MCF 10A (cell line): ENCODE measurements around the gene MNAT1. TPM values are rescaled to one million over a fixed set of nuclear protein-coding genes. Genes with fewer than 3 reads are reported as not detected.
A peak's percentile ranks its signal among the peaks of the same experiment; 100 is the strongest.

Source experiments
- BruUV-seq: library from RNA; stranded (reverse); fragments of 400-500 nt; replicated peaks from 2 replicates; lab custom pipeline; 2021; lab: Mats Ljungman, UMichigan
- CTCF ChIA-PET: fragments of 300-600 bp; sonication (Branson Sonifier 250); formaldehyde crosslinking; extraction: SDS; loops from one replicate; lab custom pipeline; 2021; ENCODE audit warnings: antibody characterized with exemption, inconsistent platforms; lab: Yijun Ruan, JAX
- POLR2A ChIA-PET: fragments of 300-600, 350-650 bp; sonication (Branson Sonifier 250); formaldehyde crosslinking; extraction: SDS; loops from one replicate; lab custom pipeline; 2020; ENCODE audit warnings: antibody characterized with exemption, inconsistent platforms; lab: Yijun Ruan, JAX
- DNase-seq: peaks from one replicate; pipeline ENCODE4 v3.0.0-alpha.2; 2018; ENCODE audit not compliant: unreplicated experiment
- H3K27ac Mint-ChIP-seq: one replicate; pipeline ENCODE4 v1.8.0; 2022; ENCODE audit warnings: mild to moderate bottlenecking, low read depth, mixed read lengths; ENCODE audit not compliant: unreplicated experiment
- H3K27me3 Mint-ChIP-seq: one replicate; pipeline ENCODE4 v1.8.0; 2022; ENCODE audit warnings: mixed read lengths; ENCODE audit not compliant: insufficient read depth, unreplicated experiment
- H3K36me3 Mint-ChIP-seq: one replicate; pipeline ENCODE4 v1.8.0; 2022; ENCODE audit warnings: mild to moderate bottlenecking, moderate library complexity, mixed read lengths; ENCODE audit not compliant: insufficient read depth, unreplicated experiment
- H3K4me1 Mint-ChIP-seq: one replicate; pipeline ENCODE4 v1.8.0; 2022; ENCODE audit warnings: mixed read lengths; ENCODE audit not compliant: insufficient read depth, unreplicated experiment
- H3K4me3 Mint-ChIP-seq: one replicate; pipeline ENCODE4 v1.8.0; 2022; ENCODE audit warnings: mild to moderate bottlenecking, moderate library complexity, mixed read lengths; ENCODE audit not compliant: unreplicated experiment
- H3K9me3 Mint-ChIP-seq: one replicate; pipeline ENCODE4 v1.8.0; 2022; ENCODE audit warnings: mixed read lengths; ENCODE audit not compliant: unreplicated experiment
- CTCF ChIP-seq: fragments of 200-600 bp; IDR thresholded peaks from one replicate; pipeline ENCODE4 v1.8.0; 2022; ENCODE audit warnings: antibody characterized with exemption, mild to moderate bottlenecking; ENCODE audit not compliant: unreplicated experiment
- intact Hi-C: fragments of 100-400 bp; cut with micrococcal nuclease; formaldehyde crosslinking; loops from 2 replicates; pipeline ENCODE4 v1.14.1; 2022
- total RNA-seq: library from RNA; stranded (reverse); gene quantifications from 2 replicates; pipeline ENCODE4 v1.2.3, GENCODE V29; 2022

The MNAT1 gene
- total RNA-seq, 1 experiment from 2014 or later, result 57.5 TPM

GRCh38 chr14:60856111-60856510 is 121.5 kb downstream of the MNAT1 start:
- Mint-ChIP-seq H3K4me3 (no peak overlapping the region), H3K27ac (no peak overlapping the region), H3K27me3 (no peaks in the 10 kb centered on the region), H3K36me3 (peaks cover 18% of the 10 kb centered on the region), H3K9me3 (peaks cover 8% of the 10 kb centered on the region), H3K4me1 (no peaks in the 10 kb centered on the region)
- DNase-seq, result no peak
- intact Hi-C loops, result no loop called here
- ChIA-PET CTCF (interaction anchor here (0.6 kb wide), 1 partner anchor 31 kb away, joined by 4 read pairs; no protein-coding TSS in a partner anchor), POLR2A (interaction anchor here (0.6 to 1.5 kb wide), 2 partner anchors 9 to 207 kb away, joined by 3 to 7 read pairs; partner anchors contain the start of gene SIX1)
- no TSS peak for BruUV-seq
- TF ChIP-seq CTCF, result no peak

- BruUV-seq, result no TSS peak
- intact Hi-C loops, result no loop called here
- ChIA-PET CTCF (no interaction called here), POLR2A (interaction anchor here (0.6 to 0.8 kb wide), 2 partner anchors 12 to 18 kb away, joined by 3 to 4 read pairs; no protein-coding TSS in a partner anchor)
- DNase-seq, result no peak
- H3K27ac Mint-ChIP-seq, result no peak overlapping the region
- no peak for TF ChIP-seq CTCF
- H3K36me3 Mint-ChIP-seq, result peaks cover 15% of the 10 kb centered on the region
- H3K4me1 Mint-ChIP-seq, result peaks cover 12% of the 10 kb centered on the region
- H3K4me3 Mint-ChIP-seq, result no peak overlapping the region
- no peaks in the 10 kb centered on the region for H3K27me3 Mint-ChIP-seq
- peaks cover 8% of the 10 kb centered on the region for H3K9me3 Mint-ChIP-seq
Measured at GRCh38 chr14:60859525-60859924, 125.0 kb downstream of the MNAT1 start.

- no peak overlapping the region for H3K4me3 Mint-ChIP-seq
- BruUV-seq, result no TSS peak
- no peaks in the 10 kb centered on the region for H3K27me3 Mint-ChIP-seq
- peaks cover 8% of the 10 kb centered on the region for H3K9me3 Mint-ChIP-seq
- ChIA-PET CTCF (interaction anchor here (0.6 to 0.7 kb wide), 2 partner anchors 57 to 73 kb away, joined by 3 to 4 read pairs; no protein-coding TSS in a partner anchor), POLR2A (interaction anchor here (1.0 to 2.1 kb wide), 2 partner anchors 11 to 14 kb away, joined by 3 to 4 read pairs; no protein-coding TSS in a partner anchor)
- DNase-seq, result no peak
- intact Hi-C loops, result no loop called here
- TF ChIP-seq CTCF, result no peak
- peaks cover 6% of the 10 kb centered on the region for H3K36me3 Mint-ChIP-seq
- H3K4me1 Mint-ChIP-seq, result peaks cover 21% of the 10 kb centered on the region
- H3K27ac Mint-ChIP-seq, result no peak overlapping the region
Measured at GRCh38 chr14:60861545-60862140, 127.1 kb downstream of the MNAT1 start.

- no peak overlapping the region for H3K27ac Mint-ChIP-seq
- no peak overlapping the region for H3K4me3 Mint-ChIP-seq
- H3K4me1 Mint-ChIP-seq, result peaks cover 21% of the 10 kb centered on the region
- BruUV-seq, result no TSS peak
- DNase-seq, result peak; percentile 11
- no peak for TF ChIP-seq CTCF
- intact Hi-C loops, result no loop called here
- CTCF ChIA-PET, result interaction anchor here (0.6 to 0.7 kb wide), 2 partner anchors 57 to 74 kb away, joined by 3 to 4 read pairs; no protein-coding TSS in a partner anchor
- H3K36me3 Mint-ChIP-seq, result peaks cover 6% of the 10 kb centered on the region
- H3K9me3 Mint-ChIP-seq, result peaks cover 2% of the 10 kb centered on the region
- no peaks in the 10 kb centered on the region for H3K27me3 Mint-ChIP-seq
- POLR2A ChIA-PET, result interaction anchor here (0.5 to 2.1 kb wide), 3 partner anchors 11 to 176 kb away, joined by 3 to 4 read pairs (median 3); no protein-coding TSS in a partner anchor
Measured at GRCh38 chr14:60862283-60862682, 127.7 kb downstream of the MNAT1 start.
